GM19043 (cell line): ENCODE results near the gene DYNC1LI2.

Source experiments
- ATAC-seq: cut with Tn5 transposase; IDR thresholded peaks from one replicate; pipeline ENCODE4 v1.9.1; 2021; ENCODE audit warnings: low read depth; ENCODE audit not compliant: unreplicated experiment

DYNC1LI2 gene

DNA sequence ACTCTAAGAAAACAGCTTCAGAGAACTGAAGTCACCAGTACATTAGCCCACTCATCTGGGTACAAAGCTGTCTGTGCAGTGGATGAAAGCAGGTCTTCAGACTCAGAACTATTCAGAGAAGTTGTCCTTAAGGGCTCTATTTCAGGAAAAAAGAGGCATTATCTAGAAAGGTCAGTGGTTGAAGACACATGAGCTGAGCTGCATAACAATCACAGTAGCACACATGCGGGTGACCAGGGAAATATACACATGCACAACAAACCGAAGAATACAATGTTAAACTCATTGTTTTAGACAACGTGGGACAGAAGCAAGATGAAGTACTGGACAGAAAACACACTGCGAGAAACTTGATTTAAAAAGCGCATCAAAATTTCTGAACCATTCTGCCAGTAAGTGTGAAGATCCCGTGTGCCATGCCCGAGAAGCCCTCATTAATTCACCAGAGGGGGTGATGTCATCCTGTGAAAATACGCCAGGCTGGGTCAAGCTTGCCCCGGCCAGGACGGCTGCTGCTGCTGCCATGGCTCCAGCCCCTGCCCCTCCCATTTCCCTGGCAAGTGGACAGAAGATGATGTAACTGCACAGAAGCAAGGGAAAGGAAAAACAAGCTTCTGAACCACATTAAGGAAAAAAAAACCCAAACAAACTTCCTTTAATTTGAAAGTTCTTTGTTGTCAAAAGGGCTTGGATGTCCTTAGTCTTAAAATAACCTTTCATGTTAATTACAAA is 10.1 kb downstream of the DYNC1LI2 start:
- ATAC-seq = no peak

DNA sequence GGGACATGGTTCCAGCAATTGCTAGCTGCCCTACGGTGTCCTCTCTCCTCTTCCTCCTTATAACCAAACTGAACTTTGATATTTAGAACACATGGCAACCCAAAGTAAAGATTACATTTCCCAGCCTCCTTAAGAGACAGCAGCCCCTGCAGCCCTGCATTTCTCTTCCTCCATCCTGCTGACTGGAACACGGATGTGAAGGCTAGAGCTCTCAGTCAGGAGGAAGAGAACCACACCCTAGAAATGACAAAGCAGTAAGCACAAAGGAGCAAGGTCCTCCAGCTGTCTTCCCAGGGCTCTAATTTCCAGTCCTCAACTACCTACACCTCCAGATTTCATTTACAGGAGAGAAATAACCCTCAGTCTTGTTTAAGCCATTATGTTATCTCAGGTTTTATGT is 10.9 kb downstream of the DYNC1LI2 start:
- no peak for ATAC-seq

DNA sequence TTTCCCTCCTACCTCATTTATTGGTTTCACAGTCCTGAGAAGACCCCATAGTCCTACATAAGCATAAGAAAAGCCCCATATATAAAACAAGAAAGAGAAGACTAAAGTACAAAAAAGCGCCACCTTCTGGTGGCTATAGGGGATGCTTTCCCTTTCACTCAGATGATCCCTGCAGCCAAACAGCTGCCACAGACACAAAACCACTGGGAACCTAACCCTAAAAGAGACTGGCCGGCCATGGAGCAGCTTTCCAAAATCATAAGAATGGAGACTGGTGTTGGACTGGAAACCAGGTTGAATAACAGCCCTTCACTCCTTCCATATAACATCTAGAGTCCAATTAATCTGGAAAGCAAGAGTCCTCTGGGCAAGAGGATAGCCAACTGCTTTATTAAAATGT is 11.4 kb downstream of the DYNC1LI2 start:
- no peak for ATAC-seq

DNA sequence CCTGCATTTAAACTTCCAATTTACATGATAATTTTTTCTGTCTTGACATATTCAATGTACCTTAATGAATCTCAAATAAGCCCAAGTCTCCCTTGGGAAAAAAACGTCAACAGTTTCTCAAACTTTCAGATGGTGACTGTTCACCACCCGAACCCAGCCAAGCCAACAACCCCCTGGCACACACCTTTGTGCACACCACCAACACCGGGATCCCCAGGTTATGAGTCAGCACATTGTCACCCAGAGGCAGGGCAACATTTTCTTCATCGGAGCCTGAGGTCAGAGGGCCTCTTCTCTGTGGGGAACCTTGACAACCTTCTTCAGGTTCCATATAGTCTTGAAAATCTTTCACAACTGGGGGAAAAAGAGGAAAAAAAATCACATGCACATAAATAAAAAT is 15.5 kb downstream of the DYNC1LI2 start:
- ATAC-seq = no peak

DNA sequence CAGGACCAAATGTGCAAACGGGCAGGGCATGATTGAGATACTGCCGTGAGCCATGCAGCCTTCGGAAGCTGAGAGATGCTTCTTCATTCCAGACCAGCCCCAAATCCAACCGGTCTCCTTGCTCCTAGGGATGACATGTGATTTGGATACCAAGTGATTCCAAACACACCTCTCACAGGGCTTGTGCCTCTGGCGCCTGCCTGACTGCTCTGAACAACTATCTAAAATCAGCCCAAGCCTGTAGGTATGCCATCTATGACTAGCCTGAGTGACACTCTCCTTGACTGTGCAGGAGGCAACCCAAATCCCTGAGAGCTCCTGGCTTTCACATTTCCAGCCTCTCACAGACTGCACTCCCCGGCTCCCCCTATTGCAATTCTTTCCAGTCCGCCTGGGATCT is 20.3 kb downstream of the DYNC1LI2 start:
- ATAC-seq = no peak

DNA sequence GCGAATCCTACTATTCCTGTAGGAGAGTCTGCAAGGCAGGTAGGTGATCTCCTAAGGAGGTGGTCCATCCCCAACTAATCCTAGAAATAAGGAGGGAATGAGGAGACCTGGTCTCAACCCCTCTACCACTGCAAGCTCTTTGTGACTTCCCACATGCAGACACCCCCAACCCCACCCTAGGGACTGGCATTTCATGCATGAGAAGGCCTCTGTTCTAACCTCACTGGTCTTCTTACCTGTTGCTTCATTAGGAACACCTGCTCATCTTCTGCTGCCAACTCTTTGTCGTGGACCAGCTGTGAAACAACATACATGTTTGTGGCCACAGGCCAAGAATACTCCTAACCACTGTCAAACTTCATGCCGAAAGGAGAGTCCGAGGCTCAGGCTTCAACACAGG is 22.6 kb downstream of the DYNC1LI2 start:
- no peak for ATAC-seq

DNA sequence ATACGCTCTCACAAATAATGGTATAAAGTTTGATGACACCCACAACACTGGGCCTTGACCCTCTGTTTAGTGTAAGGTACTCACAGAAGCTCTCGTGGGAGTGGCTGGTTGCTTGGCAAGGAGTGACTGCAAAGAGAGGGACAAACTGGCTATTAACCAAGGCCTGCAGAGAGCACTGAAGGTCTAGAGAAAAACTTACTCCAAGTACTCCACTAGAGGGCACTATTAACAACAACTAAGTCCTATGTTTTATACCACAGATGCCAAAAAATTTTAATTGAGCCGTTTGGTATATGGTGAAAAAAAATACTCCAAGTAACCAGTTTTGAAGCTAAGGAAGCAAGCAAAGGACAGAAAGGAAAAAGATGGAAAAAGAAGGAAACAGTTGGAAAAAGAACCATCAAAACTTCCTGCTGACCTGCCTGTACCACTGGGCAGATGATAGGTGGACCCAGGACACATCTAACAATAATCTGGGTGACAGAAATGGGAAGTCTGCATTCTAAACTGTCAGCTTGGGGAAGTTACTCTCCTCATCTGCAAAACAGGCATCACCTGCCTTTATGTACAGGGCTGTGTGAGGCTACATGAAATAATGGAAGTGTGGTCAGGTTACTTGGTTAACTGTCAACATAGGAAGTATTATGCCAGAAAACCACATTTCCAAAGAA is 23.2 kb downstream of the DYNC1LI2 start:
- ATAC-seq = no peak

DNA sequence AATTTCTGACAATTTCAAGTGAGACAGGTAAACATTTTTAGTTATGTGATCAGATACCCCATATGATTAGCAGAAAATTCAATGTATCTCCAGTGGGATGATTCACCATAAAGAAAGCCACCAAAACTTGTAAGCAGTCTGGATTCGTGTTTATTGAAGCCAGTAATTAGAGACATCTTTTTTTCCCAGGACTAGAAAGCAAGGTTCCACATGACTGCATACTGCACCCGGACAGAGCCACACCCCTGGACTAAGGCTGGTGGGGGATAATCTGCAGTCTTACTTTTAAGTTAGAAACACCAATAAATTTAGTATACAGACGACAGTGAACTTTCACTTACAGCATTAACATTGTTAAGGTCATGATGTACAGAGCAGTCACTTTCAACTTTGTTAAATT is 30.6 kb downstream of the DYNC1LI2 start:
- no peak for ATAC-seq

DNA sequence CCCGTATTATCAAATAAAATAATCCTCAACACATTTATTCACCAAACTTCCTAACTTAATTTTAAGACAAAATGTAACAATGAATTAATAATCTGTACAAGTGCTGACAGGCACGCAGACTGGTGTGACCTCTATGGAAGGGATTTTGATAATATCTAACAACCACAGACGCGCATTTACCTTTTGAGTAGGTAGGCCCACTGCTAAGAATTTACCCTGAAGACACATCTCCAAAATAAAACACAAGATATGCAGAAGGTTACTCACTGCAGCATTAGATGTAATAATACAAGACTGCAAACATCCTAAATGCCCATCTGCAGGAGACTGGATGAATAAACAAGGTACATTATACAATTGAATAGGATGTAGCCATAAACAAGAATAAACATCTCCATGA is 32.2 kb downstream of the DYNC1LI2 start:
- no peak for ATAC-seq

DNA sequence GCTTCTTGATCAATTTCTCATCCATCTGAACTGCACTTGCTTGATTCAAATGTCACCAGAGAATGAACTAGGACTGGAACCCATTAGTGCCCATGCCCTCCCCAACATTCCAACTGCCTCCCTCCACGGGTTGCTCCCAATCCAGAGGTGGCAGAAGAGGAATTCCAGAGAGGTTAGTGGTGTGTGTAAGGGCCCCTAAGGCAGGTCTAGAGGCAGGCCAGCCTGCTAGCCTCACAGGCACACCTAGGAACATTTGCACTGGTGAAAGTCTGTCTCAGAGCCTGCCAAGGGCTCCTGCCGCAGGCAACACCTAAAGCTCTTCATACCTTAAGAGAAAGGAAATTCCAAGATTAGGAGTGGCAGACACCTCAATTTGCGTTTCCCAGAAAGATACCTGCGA is 33.6 kb downstream of the DYNC1LI2 start:
- ATAC-seq = no peak

DNA sequence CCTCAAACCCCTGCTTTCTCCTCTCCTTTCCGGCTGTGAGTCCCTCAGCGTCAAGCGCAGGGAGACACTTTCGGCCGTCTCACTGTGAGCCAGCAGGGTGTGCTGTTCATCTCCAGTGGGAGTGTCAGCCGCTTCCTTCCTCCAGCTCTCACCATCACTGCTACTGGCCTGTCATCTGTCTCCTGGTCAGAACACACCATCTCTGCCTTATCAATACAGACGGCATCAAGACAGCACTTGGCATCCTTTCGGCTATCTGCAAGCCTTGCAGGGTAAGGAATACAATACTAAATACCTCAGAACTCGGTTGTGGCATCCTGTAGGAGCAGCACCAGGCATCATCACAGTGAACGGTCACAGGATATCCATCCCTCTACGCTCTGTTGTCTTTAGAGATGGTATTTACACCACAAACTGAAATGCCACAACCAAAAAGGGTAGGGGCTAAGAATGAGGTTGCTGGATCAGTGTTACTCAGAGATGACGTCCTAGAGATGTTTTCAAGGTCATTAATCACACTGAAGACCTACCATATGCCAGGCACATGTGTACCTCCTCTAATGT is 34.2 kb downstream of the DYNC1LI2 start:
- ATAC-seq = no peak

DNA sequence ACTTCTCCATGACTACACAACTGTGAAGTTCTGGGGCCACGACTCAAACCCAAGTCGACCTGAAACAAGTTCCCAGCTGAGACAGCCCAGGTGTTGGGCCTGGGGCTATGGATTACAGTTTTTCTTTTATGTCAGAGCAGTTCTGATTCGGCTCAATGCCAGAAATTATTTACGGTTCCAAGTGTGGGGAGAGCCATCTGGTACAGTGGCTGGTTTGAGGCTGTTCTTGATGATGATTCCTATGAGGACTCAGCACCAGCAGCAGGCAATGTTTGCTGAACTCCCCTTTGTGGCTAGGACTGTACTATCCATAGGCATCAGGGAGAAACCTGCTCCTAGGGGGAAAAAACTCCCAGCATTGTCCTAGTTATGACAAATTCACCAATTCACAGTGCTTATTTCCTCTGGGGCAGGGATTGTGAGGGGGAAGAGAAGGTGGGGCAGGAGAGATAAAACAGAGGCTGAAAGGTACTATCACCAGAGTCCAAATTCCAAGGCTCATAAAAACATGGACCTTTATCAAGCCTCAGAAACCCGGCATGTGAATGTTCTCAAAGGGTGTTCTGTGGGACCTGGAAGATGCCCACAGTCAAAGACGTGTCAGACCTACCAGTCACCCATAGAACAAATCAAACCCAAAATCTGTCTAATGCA is 36.6 kb downstream of the DYNC1LI2 start:
- ATAC-seq = no peak

DNA sequence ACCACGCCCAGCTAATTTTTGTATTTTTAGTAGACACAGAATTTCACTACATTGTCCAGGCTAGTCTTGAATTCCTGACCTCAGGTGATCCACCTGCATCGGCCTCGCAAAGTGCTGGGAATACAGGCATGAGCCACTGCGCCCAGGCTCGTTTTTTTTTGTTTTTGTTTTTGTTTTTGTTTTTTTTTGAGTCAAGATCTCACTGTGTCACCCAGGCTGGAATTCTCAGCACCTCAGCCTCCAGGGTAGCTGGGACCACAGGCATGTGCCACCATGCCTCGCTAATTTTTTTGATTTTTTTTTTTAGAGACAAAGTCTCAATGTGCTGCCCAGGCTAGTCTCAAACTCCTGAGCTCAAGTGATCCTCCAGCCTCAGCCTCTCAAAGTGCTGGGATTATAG is 37.3 kb downstream of the DYNC1LI2 start:
- no peak for ATAC-seq

DNA sequence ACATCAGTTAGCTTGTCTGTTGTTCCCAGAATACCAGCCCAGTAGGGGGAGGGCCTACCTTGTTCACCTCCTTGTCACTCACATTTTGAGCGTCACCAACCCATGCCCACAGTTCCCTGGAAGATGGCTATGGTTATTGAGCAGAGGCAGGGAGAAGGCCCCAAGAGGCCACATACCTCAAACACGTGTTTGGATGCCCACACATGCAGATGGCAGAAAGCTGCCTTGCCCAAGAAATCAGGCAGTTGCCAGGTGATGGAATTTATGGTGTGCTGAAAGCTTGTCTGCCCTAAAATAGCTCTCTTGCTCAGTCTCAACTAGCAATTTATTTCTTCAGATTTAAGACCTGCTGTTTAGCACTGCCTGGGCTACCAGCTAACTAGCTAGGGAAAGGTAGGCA is 38.3 kb downstream of the DYNC1LI2 start:
- ATAC-seq = no peak

DNA sequence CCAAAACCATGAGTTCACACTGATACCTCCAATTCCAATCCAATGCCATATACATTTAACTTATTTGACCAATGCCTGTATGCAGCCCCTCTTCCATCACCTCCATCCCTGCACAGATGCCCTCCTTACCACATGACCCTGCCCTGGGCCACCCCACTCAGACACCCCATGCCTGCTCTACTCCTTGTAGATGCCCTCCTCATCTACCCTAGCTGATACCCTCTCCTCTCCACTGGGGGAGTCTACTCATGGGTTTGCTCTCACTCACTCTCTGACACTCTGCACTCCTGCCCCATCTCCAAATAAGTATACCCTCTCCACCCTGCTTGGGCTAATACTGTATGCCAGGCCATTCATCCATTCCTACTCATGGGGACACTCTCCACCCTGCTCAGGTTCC is 38.9 kb downstream of the DYNC1LI2 start:
- no peak for ATAC-seq

DNA sequence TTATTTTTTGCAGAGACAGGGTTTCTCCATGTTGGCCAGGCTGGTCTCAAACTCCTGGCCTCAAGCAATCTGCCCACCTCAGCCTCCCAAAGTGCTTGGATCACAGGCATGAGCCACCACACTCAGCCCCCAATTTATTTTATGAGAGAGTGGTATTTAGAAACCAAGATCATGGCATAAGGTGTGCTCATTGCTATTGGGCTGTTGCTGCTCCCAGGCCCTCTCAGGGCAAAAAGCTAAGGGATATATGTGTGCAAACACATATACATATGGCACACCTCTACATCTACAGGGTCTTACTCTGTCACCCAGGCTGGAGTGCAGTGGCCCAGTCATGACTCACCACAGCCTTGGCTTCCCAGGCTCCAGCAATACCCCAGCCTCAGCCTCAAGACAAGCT is 39.8 kb downstream of the DYNC1LI2 start:
- no peak for ATAC-seq

DNA sequence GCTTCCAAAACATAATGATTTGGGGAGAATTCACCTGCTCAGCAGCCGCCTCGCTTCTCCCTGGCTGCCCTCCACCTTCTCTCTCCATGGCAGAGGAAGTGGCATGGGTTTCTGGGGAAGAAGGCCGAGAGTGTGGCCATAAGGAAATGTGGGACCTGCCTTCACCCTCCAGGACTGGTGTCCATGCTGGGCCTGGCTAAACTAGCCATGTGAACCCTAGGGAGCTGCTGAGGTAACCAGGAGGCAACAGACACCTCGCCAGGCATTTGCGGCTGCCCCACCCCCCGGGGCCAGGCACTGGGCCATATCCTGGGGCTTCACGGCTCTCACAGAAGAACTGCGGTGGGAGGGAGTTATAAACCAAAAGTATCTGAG is 44.9 kb downstream of the DYNC1LI2 start:
- ATAC-seq = no peak

DNA sequence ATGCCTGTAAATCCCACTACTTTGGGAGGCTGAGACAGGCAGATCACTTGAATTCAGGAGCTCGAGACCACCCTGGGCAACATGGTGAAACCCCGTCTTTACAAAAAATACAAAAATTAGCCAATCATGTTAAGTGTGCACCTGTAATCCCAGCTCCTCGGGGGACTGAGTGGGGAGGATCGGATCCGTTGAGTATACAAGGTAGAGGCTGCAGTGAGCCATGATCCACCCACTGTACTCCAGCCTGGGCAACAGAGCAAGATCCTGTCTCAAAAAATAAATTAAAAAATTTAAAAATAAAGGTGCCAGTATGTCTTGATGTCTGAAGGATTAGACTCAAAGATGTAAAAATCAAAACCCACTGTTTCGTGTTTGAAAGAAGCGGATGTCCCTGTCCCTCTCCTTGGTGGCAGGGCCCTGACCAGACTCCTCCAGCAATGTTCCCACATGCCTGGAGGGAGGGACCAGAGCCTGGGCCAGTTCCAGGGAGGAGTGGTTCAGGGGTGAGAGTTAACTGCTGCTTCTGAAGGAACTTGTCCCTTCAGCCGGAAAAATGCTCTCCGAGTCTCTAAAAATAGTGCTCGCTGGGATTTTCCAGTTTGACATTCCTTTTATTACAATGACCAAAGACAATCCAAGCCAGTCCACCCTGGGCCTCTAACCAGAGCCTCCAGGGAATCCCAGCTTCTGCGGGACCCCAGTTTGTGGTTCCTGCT is 45.5 kb downstream of the DYNC1LI2 start:
- no peak for ATAC-seq

DNA sequence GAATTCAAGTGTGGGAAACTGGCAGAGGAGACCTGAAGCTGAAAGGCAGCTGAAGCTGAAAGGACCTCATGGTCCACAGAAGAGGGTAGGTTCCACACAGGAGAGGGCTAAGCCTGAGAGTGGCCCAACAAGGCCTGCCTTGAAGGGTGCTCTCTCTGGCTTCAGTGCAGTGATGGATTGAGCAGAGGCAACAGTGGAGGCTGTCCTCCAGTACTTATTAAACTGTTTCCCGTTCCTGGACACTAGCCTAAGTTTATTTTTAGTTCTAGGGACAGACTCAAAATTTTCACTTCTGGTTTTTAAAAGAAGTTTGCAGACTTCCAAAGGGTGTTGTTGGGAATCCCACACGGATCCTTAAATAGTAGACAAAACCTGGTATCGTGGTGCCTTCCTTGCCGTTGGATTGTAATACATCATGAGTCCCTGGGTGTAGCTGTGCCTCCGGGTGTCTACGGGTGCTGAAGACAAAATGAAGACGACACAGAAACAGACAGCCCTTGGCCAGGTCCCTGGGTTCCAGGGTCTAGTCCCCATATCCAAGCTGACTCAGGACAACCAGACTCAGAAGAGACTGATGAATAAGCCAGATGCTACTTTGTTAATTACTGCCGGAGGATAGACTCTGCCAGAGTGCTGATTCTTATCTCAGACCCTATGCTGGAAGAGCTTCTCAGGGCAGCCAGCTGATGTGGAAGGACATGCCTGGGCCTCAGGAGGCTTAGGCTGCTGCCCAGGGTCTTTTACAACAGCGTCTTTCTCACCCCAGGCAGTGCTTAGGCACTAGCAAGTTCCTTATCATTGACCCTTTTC is 47.8 kb downstream of the DYNC1LI2 start:
- no peak for ATAC-seq

DNA sequence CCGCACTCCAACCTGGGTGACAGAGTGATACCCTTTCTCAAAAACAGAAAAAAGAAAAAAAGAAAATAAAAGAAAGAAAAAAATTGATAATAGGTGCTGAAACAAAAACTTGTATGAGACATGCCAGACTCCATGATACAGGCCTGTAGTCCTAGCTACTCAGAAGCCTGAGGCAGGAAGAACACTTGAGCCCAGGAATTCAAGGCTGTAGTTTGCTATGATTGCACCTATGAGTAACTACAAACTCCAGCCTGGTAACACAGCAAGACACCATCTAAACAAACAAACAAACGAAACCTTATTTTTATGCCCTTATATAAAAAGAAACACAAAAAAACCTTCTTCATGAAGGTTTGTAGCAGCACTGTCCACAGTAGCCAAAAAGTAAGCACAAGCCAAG is 49.9 kb downstream of the DYNC1LI2 start:
- no peak for ATAC-seq
